Endothelial cell of umbilical vein (primary cell): ENCODE measurements around the gene GALK1.

Experiments
- EZH2 ChIP-seq: IDR thresholded peaks from 2 replicates; pipeline ENCODE4 v1.6.1; 2012; ENCODE audit warnings: borderline replicate concordance, low read depth, mild to moderate bottlenecking, moderate library complexity, low read length, inconsistent platforms; ENCODE audit not compliant: severe bottlenecking
- MAX ChIP-seq: IDR thresholded peaks from 2 replicates; pipeline ENCODE4 v1.6.1; 2011; ENCODE audit not compliant: insufficient read depth, insufficient read length
- POLR2A ChIP-seq: IDR thresholded peaks from 2 replicates; pipeline ENCODE4 v1.6.1; 2012; ENCODE audit warnings: low read depth, mild to moderate bottlenecking, control low read depth, low read length
- TF ChIP-seq, protein P1 (sequence below), 2 donors: IDR thresholded peaks; 1 replicate in 1 of 2; 2 replicates in 1 of 2; pipeline ENCODE4 v1.5.1; 2011; ENCODE audit warnings: low read length in 2 of 2, mild to moderate bottlenecking in 2 of 2, moderate library complexity in 2 of 2, control low read depth in 1 of 2, inconsistent platforms in 1 of 2, low read depth in 1 of 2; ENCODE audit not compliant: insufficient read depth in 1 of 2; ENCODE audit errors: extremely low read depth in 1 of 2

- TF ChIP-seq, protein P1, sequence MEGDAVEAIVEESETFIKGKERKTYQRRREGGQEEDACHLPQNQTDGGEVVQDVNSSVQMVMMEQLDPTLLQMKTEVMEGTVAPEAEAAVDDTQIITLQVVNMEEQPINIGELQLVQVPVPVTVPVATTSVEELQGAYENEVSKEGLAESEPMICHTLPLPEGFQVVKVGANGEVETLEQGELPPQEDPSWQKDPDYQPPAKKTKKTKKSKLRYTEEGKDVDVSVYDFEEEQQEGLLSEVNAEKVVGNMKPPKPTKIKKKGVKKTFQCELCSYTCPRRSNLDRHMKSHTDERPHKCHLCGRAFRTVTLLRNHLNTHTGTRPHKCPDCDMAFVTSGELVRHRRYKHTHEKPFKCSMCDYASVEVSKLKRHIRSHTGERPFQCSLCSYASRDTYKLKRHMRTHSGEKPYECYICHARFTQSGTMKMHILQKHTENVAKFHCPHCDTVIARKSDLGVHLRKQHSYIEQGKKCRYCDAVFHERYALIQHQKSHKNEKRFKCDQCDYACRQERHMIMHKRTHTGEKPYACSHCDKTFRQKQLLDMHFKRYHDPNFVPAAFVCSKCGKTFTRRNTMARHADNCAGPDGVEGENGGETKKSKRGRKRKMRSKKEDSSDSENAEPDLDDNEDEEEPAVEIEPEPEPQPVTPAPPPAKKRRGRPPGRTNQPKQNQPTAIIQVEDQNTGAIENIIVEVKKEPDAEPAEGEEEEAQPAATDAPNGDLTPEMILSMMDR (IDR thresholded peaks at IDR 0.05; ENCODE audit: extremely low read depth in 1 of 2, insufficient read depth in 1 of 2, low read depth in 1 of 2, low read length in 2 of 2): no peak
- TF ChIP-seq EZH2: no peak
- TF ChIP-seq POLR2A: no peak
- TF ChIP-seq MAX: no peak
Observed at GRCh38 chr17:75793460-75793859, 28.5 kb upstream of the GALK1 start.
